ENCODE data around the gene DNAJA2. TPM values are rescaled to one million over a fixed set of nuclear protein-coding genes. Genes with fewer than 3 reads are reported as not detected.

DNAJA2 gene
- total RNA-seq (59.4 and 72.8 TPM in 2 replicates), polyA plus RNA-seq (49.3 and 62.3 TPM in 2 replicates)

GRCh38 chr16:46973207-46973995 is at the start of gene DNAJA2:
Gene DNAJA2, minus strand, starts transcription at chr16:46973674. Its CDS starts 102 bp downstream, at chr16:46973572.
- Histone ChIP-seq H2AFZ (peak within 1 kb of the TSS; percentile 87), H4K20me1 (ENCODE audit: insufficient read depth, poor library complexity, severe bottlenecking) (peaks cover 18% of the 10 kb centered on the region), H3K4me3 (peak within 1 kb of the TSS; percentile 69), H3K27ac (peak within 1 kb of the TSS; percentile 99), H3K36me3 (replicated peaks; ENCODE audit: insufficient read depth, low read depth) (no peaks in the 10 kb centered on the region), H3K4me2 (peak within 1 kb of the TSS; percentile 92), H3K79me2 (peaks cover 49% of the 10 kb centered on the region), H3K9me3 (ENCODE audit: low read depth) (no peaks in the 10 kb centered on the region), H3K4me1 (ENCODE audit: insufficient read depth) (peaks cover 18% of the 10 kb centered on the region), H3K9me2 (replicated peaks; ENCODE audit: insufficient read depth) (no peaks in the 10 kb centered on the region), H3K27me3 (no peaks in the 10 kb centered on the region)
- peak; percentile 95 for DNase-seq (ENCODE audit: low spot score)
- 2% methylated on average over 62 of the region's 86 CpGs for WGBS (ENCODE audit: low lambda C conversion rate, missing lambda C conversion rate)
- TF ChIP-seq EZH2 (IDR thresholded peaks at IDR 0.05; ENCODE audit: borderline replicate concordance) = no peak
- TF ChIP-seq EZH2phosphoT487 (IDR thresholded peaks at IDR 0.05; ENCODE audit: low read depth, severe bottlenecking, unreplicated experiment) = no peak
- TF ChIP-seq, protein P1, sequence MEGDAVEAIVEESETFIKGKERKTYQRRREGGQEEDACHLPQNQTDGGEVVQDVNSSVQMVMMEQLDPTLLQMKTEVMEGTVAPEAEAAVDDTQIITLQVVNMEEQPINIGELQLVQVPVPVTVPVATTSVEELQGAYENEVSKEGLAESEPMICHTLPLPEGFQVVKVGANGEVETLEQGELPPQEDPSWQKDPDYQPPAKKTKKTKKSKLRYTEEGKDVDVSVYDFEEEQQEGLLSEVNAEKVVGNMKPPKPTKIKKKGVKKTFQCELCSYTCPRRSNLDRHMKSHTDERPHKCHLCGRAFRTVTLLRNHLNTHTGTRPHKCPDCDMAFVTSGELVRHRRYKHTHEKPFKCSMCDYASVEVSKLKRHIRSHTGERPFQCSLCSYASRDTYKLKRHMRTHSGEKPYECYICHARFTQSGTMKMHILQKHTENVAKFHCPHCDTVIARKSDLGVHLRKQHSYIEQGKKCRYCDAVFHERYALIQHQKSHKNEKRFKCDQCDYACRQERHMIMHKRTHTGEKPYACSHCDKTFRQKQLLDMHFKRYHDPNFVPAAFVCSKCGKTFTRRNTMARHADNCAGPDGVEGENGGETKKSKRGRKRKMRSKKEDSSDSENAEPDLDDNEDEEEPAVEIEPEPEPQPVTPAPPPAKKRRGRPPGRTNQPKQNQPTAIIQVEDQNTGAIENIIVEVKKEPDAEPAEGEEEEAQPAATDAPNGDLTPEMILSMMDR (IDR thresholded peaks at IDR 0.05; ENCODE audit: poor library complexity) = no peak

DNA sequence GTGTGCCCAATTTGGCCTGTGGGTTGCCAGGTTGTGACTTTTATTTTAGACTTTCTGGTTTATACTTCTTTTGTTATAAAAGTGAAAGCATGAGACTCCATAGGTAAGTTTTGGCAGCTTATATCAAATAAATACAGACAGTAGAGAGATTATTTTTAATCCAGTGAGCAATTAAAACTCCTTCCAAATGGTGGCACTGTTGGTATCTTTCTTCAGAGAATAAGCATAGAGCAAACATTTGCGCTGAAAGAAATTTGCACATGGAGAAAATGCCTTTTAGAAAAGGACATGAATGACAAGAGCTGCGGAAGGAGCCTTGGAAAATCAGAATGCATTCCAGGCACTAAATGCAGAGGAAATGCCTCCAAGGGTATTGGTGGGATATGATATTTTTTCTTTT is 46.1 kb upstream of the DNAJA2 start:
- H3K36me3 ChIP-seq (replicated peaks; ENCODE audit: insufficient read depth, low read depth) = no peaks in the 10 kb centered on the region
- H3K9me2 ChIP-seq (replicated peaks; ENCODE audit: insufficient read depth) = no peaks in the 10 kb centered on the region
- H3K79me2 ChIP-seq = no peaks in the 10 kb centered on the region
- TF ChIP-seq, protein P1 (IDR thresholded peaks at IDR 0.05; ENCODE audit: poor library complexity) = no peak
- TF ChIP-seq EZH2 (IDR thresholded peaks at IDR 0.05; ENCODE audit: borderline replicate concordance) (no peak), EZH2phosphoT487 (IDR thresholded peaks at IDR 0.05; ENCODE audit: low read depth, severe bottlenecking, unreplicated experiment) (no peak)
- H4K20me1 ChIP-seq (ENCODE audit: insufficient read depth, poor library complexity, severe bottlenecking) = no peaks in the 10 kb centered on the region
- H2AFZ ChIP-seq = no peak overlapping the region
- H3K27ac ChIP-seq = no peak overlapping the region
- H3K9me3 ChIP-seq (ENCODE audit: low read depth) = no peaks in the 10 kb centered on the region
- no peak for DNase-seq (ENCODE audit: low spot score)
- 95% methylated on average over 2 of the region's 2 CpGs for WGBS (ENCODE audit: low lambda C conversion rate, missing lambda C conversion rate)
- no peaks in the 10 kb centered on the region for H3K27me3 ChIP-seq
- no peak overlapping the region for H3K4me2 ChIP-seq
- no peaks in the 10 kb centered on the region for H3K4me1 ChIP-seq (ENCODE audit: insufficient read depth)
- H3K4me3 ChIP-seq = no peak overlapping the region

GRCh38 chr16:47018223-47018891 is 44.9 kb upstream of the DNAJA2 start:
- no peaks in the 10 kb centered on the region for H3K9me2 ChIP-seq (replicated peaks; ENCODE audit: insufficient read depth)
- H3K4me2 ChIP-seq = no peak overlapping the region
- 53% methylated on average over 14 of the region's 14 CpGs for WGBS (ENCODE audit: low lambda C conversion rate, missing lambda C conversion rate)
- H2AFZ ChIP-seq = no peak overlapping the region
- TF ChIP-seq, protein P1 (IDR thresholded peaks at IDR 0.05; ENCODE audit: poor library complexity) = peak; percentile 49
- TF ChIP-seq EZH2phosphoT487 (IDR thresholded peaks at IDR 0.05; ENCODE audit: low read depth, severe bottlenecking, unreplicated experiment) = no peak
- H3K27me3 ChIP-seq = no peaks in the 10 kb centered on the region
- H3K79me2 ChIP-seq = no peaks in the 10 kb centered on the region
- peak; percentile 67 for DNase-seq (ENCODE audit: low spot score)
- no peaks in the 10 kb centered on the region for H3K36me3 ChIP-seq (replicated peaks; ENCODE audit: insufficient read depth, low read depth)
- H3K27ac ChIP-seq = no peak overlapping the region
- no peaks in the 10 kb centered on the region for H4K20me1 ChIP-seq (ENCODE audit: insufficient read depth, poor library complexity, severe bottlenecking)
- no peaks in the 10 kb centered on the region for H3K9me3 ChIP-seq (ENCODE audit: low read depth)
- H3K4me1 ChIP-seq (ENCODE audit: insufficient read depth) = no peaks in the 10 kb centered on the region
- no peak overlapping the region for H3K4me3 ChIP-seq
